NT2/D1 (cell line): ENCODE data around the gene PJA2.

Experiments used
- SUZ12 ChIP-seq: IDR thresholded peaks from 2 replicates; pipeline ENCODE4 v1.6.1; 2011; ENCODE audit not compliant: insufficient read length, insufficient read depth; ENCODE audit errors: extremely low read depth
- YY1 ChIP-seq: IDR thresholded peaks from 2 replicates; pipeline ENCODE4 v1.6.1; 2011; ENCODE audit not compliant: insufficient read length, insufficient read depth
- ZNF274 ChIP-seq: IDR thresholded peaks from 2 replicates; pipeline ENCODE4 v1.6.1; 2011; ENCODE audit warnings: mild to moderate bottlenecking, low read depth, low read length

DNA sequence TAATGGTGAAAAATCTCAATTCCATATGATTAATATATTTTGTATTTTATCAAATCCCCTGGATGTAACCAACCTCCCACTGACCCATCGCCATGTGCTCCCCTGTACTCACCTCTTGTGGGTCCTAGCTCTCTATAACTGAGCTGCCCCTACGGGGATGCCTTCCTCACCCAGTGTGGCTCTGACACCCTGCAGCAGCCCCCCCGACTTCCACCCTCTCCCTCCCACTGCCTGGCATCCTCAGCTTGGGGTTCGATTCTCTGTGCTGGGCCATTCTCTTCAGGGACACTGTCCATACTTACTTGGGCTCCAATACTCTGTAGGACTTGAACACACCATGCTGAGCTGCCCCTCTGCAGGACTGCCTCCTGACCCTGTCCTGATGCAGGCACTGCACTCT lies 87.1 kb downstream of the PJA2 start:
- TF ChIP-seq YY1 (no peak), ZNF274 (no peak), SUZ12 (no peak)
